Effector CD8-positive, alpha-beta T cell (primary cell): ENCODE results near the gene SFTPA2.
"Not testable (repeated sequence)": the region's sequence is repeated elsewhere in the genome, so short reads cannot be mapped to it uniquely, and the experiment has no call there.

Source experiments
- DNase-seq: peaks from one replicate; lab custom pipeline; 2025; lab: John Stamatoyannopoulos, UW
- total RNA-seq, 4 experiments: gene quantifications; one replicate each; lab custom pipeline; 2026; lab: John Stamatoyannopoulos, UW

SFTPA2 gene
- 0 reads per million in 4 experiments for total RNA-seq

GRCh38 chr10:79560160-79560709 lies at the start of gene SFTPA2:
TSS of gene SFTPA2 (minus strand) at chr10:79560407. CDS start at chr10:79559483, 924 bp downstream.
- no peak for DNase-seq

DNA sequence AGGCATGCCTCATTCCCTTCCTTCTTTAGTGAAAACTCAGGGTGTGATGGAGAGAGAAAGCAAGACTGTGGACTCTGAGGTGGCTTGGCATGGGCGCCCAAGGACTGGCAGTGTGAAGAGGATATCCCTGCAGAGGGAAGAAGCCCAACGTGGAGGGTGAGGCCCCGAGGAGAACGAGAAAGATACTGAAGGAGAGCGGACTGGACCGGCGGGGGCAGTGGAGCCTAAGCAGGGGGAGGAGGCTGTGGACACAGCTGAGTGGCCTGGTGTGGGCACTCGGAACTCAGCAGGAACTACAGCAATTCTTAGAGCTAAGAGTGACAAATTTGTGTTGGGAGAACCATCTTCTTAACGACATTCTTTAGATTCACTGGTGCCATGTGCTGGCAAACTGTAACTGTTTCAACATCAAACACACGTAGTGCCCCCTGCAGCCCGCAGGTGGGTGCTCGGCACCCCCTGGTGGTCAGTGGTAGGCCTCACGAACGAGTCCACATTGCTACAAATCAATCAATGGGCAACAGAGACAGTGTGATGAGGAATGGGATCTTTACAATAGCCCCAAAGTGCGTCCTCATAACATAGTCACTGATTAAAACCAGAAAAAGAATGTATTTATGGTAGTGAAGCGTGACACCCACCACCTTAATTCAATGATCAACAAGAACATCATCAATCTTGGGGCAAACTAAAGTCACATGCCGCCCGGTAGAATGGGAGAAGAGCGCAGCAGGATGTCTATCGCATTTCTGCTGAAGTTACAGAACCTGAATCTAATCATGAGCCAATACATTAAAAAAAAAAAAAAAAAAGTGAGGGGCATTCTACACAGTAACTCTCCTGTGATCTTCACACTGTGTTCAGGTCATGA lies 48.5 kb upstream of the SFTPA2 start:
- no peak for DNase-seq

DNA sequence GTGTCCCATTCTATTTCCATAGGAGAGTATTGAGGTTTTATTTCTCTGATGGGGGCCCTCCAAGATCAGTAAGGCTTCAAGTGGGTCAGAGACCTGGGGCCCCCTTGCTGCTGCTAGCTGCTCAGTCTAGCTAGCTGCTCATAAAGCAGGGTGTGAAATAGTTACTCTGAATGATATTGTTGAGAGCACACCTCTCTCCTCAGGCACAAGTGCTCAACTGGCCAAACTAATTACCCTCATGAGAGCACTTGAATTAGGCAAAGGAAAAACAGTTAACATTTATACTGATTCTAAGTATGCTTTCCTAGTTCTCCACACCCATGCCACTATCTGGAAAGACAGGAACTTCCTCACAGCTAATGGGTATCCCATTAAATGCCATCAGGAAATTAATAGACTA lies 45.1 kb upstream of the SFTPA2 start:
- no peak for DNase-seq

GRCh38 chr10:79604294-79604693 lies 44.1 kb upstream of the SFTPA2 start:
- no peak for DNase-seq

DNA sequence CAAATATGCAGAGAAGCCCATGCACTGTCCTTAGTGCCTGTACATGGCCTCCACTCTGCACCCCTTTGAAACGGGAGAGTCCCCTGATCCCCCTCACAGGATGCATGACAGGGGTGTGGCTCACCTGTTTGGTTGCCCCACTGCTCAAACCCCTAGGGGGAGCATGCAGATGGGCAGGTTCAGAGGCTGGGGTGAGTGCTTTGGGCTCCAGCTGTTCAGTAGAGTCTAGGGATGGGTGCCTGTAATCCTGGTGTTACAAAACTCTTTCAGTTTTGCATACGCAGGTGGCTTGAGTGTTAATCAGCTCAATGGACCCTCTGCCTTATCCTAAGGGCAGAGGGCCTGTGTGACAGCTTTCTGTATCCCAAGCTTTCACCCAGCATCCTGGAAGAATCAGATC lies 42.7 kb upstream of the SFTPA2 start:
- DNase-seq, result no peak

DNA sequence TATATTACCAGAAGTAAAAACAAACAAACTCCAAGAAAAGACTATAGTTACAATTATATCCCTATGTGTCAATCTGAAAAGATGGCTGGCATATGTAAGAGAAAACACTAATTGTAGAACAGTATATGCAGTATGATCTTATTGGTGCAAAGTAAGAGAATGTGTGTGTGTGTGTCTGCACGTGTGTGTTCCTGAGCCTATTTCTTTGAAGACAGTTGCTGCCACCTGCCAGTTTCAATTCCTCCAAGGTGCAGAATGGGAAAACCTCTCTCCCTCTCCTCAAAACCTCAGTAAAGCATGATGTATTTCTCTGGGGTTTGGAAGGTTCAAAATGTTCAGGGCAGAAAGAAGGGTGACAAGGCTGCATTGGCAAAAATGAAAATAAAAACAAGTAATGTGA lies 41.7 kb upstream of the SFTPA2 start:
- no peak for DNase-seq

DNA sequence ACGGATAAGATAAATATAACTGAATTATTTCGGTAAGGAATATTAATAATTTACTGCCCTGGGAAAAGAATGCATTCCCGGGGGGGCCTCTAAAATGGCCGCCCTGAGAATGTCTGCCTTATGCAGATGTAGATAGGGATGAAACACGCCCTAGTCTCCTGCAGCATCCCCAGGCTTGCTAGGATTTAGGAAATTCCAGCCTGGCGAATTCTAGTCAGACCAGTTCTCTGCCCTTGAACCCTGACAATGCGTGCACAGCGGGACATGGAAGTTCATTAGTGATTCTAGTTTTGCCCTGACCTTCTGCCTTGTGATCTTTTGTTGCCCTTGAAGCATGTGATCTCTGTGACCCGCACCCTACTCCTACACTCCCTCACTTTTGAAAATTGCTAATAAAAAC lies 39.4 kb upstream of the SFTPA2 start:
- DNase-seq, result not testable (repeated sequence)

DNA sequence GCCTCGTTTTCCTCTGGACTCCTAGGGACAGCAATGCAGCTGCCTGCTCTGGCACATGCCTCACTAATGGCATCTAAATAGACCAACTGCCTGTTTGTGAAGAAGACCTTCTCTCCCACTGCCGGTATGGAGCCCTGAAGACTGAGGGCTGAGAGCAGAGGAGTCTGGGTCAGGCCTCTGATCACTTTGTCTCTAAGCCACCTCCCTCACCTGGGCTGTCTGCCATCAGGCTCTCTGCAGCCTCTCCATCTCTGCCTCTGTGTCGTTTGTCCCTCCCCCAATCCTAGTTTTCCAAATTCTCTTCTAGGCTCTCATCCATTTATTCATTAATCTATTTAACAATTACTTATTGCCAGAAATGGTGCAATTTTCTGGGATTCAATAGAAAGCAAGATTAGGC lies 35.3 kb upstream of the SFTPA2 start:
- DNase-seq, result no peak

DNA sequence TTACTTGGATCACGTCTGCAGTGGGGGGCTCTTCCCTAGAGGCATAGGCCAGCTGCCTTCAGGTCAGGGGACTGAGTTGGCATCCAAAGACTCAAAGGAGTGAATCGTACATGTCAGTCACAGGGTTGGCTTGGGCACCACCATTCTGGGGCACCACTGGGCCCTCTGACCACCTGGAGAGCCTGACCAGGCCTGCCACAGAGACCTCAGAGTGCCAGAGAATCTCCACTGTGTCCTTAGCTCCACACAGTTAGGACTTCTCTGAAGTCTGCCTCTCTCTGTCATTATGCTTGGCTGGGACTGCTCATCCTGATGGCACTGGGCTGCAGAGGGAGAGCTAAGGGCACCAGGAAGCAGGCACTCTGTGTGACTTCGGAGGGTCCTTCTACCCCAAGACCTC lies 34.4 kb upstream of the SFTPA2 start:
- DNase-seq, result not testable (repeated sequence)

- DNase-seq, result no peak
These were observed 33.2 kb upstream of the SFTPA2 start for GRCh38 chr10:79593377-79593776.

GRCh38 chr10:79588800-79589199 lies 28.6 kb upstream of the SFTPA2 start:
- DNase-seq, result no peak

GRCh38 chr10:79586933-79587332 lies 26.7 kb upstream of the SFTPA2 start:
- no peak for DNase-seq

- no peak for DNase-seq
These were observed 25.8 kb upstream of the SFTPA2 start for GRCh38 chr10:79585870-79586527.

DNA sequence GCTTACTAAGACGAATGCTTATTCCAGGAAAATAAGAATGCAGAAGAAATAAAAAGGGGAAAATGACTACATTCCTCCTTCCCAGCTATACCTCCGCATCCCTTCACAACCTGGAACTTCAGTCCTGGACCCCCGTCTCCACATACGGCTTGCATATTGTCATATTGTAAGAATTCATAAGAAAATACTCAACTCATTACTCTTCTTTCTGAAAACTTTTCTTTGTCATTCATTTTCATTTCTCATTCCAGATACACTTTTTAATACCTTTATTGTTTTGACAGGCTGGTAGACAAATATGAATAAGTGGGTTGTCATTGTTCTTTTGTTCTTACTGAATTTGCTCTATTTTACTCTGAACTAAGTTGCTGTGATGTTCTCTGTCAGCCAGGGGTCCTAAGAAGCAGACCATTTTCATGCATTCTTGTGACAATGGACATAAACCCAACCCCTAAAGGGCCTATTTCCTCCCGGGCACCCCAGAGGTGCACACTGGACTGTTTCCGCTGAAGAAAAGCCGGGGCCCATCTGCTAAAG lies 23.3 kb upstream of the SFTPA2 start:
- no peak for DNase-seq

GRCh38 chr10:79582954-79583353 lies 22.7 kb upstream of the SFTPA2 start:
- not testable (repeated sequence) for DNase-seq

DNA sequence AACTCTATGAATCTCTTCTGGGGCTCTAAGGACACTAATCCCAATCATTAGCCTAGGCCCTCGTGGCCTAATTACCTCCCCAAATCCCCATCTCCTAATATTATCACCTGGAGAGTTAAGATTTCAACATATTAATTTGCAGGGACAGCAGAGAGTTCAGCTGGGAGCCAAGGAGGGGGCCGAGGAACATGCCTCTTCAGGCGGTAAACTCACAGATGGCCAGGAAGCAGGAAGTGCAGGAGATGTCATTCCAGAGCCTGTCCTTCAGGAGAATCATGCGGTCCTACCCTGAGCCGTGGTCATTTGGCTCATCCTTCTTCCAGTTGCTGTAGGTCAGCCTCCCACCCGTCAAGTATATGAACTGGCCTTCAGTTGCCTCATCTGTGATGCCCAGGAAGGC lies 21.9 kb upstream of the SFTPA2 start:
- no peak for DNase-seq

DNA sequence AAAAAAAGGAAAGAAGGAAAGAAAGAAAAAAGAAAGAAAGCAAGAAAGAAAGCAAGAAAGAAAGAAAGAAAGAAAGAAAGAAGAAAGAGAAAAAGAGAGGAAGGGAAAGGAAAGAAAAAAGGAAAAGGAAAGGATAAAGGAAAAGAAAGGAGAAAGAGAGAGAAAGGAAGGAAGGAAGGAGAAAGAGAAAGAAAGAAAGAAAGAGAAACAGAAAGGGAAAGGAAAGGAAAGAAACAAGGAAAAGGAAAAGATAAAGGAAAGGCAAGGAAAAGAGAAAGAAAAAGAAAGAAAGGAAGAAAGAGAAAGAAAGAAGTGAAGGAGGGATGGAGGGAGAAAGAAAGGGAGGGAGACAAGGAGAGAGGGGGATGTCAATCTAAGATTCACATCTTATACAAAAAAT lies 20.8 kb upstream of the SFTPA2 start:
- DNase-seq, result no peak

DNA sequence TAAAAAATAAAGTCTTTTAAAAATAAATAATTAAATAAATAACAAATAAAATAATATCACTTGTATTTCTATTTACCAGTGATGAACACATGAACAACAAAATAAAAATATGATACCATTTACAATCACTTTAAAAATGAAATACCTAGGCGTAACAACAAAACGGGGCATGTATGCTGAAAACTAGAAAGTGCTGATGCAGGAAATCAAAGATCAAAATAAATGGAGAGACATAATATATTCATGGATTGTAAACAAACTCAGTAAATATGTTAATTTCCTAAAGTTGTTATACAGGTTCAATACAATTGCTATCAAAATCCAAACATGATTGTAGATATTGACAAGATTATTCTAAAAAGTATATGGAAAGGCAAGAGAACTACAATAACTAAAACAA lies 19.2 kb upstream of the SFTPA2 start:
- no peak for DNase-seq

GRCh38 chr10:79570624-79571023 lies 10.4 kb upstream of the SFTPA2 start:
- not testable (repeated sequence) for DNase-seq

GRCh38 chr10:79563426-79563825 lies 3.2 kb upstream of the SFTPA2 start:
- no peak for DNase-seq

DNA sequence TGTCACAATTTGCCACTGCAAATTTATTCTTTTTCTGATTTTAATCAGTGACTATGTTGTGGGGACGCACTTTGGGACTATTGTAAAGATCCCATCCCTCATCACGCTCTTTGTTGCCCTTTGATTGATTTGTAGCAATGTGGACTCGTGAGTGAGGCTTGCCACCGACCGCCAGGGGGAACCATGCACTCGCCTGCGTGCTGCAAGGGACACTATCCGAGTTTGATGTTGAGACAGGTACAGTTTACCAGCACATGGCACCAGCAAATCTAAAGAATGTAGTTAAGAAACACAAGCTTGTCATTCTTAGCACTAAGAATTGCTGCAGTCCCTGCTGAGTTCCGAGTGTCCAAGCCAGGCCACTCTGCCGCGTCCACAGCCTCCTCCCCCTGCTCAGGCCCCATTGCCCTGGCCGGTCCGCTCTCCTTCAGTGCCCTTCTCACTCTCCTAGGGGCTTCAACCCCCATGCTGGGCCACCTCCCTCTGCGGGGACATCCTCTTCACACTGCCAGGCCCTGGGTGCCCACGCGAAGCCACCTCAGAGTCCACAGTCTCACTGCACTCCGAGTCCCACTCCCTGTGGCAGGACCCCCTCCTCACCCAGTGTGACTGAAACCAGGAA lies 2.0 kb upstream of the SFTPA2 start:
- DNase-seq, result peak; percentile 23

GRCh38 chr10:79561257-79561656 lies 1.1 kb upstream of the SFTPA2 start:
- no peak for DNase-seq
